B cell (primary cell): ENCODE data around the gene RIMS3.

Source experiments
- EZH2 ChIP-seq: IDR thresholded peaks from 2 replicates; pipeline ENCODE4 v1.6.1; 2012; ENCODE audit warnings: borderline replicate concordance, low read depth, mild to moderate bottlenecking, moderate library complexity, low read length; ENCODE audit not compliant: insufficient read depth, poor library complexity, severe bottlenecking
- TF ChIP-seq, protein P1 (sequence below): fragments of 200-600 bp; IDR thresholded peaks from one replicate; pipeline ENCODE4 v1.8.0; 2022; ENCODE audit warnings: antibody characterized with exemption, mild to moderate bottlenecking

DNA sequence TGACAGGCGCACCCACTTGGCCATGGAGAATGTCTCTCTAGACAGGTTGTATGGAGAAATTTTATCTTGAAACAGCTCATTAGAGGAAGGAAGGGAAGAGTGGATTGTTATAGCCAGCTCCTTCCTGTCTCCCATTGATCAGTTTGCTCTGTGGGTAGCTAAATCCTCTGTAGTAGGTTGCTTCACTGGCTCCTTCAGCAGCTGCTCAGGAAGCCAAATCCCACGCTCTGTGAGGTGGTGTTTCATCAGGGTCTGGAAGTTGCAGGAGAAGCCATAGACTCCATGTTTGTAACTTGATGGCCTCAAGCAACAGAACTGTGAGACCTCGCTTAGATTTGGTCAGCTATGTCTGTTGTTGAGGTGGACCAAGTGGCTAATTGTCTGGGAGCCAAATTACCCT lies 19.2 kb upstream of the RIMS3 start:
- TF ChIP-seq, protein P1, sequence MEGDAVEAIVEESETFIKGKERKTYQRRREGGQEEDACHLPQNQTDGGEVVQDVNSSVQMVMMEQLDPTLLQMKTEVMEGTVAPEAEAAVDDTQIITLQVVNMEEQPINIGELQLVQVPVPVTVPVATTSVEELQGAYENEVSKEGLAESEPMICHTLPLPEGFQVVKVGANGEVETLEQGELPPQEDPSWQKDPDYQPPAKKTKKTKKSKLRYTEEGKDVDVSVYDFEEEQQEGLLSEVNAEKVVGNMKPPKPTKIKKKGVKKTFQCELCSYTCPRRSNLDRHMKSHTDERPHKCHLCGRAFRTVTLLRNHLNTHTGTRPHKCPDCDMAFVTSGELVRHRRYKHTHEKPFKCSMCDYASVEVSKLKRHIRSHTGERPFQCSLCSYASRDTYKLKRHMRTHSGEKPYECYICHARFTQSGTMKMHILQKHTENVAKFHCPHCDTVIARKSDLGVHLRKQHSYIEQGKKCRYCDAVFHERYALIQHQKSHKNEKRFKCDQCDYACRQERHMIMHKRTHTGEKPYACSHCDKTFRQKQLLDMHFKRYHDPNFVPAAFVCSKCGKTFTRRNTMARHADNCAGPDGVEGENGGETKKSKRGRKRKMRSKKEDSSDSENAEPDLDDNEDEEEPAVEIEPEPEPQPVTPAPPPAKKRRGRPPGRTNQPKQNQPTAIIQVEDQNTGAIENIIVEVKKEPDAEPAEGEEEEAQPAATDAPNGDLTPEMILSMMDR, result no peak
- no peak for TF ChIP-seq EZH2
